PC-3 (cell line): ENCODE data around the gene TANC1. TPM values are rescaled to one million over a fixed set of nuclear protein-coding genes. Genes with fewer than 3 reads are reported as not detected.

Experiments used
- ATAC-seq: fragments of 200-7000 bp; cut with Tn5 transposase; 2 replicates; pipeline ENCODE4 v1.9.1; 2020; ENCODE audit warnings: mild to moderate bottlenecking, moderate library complexity
- BruUV-seq: library from RNA; stranded (reverse); fragments of 400-500 nt; replicated peaks from 2 replicates; lab custom pipeline; 2021; lab: Mats Ljungman, UMichigan
- CTCF ChIA-PET: fragments of 300-600 bp; sonication (Branson Sonifier 250); formaldehyde crosslinking; loops from one replicate; lab custom pipeline; 2022; ENCODE audit warnings: antibody characterized with exemption; lab: Charles Lee
- POLR2A ChIA-PET: fragments of 300-600 bp; sonication (Branson Sonifier 250); formaldehyde crosslinking; loops from one replicate; lab custom pipeline; 2022; ENCODE audit warnings: antibody characterized with exemption; ENCODE audit not compliant: unreplicated experiment; lab: Charles Lee
- DNase-seq: peaks from one replicate; pipeline ENCODE4 v3.0.0-alpha.2; 2015
- H2AFZ ChIP-seq: fragments of 300-600 bp; sonication (generic); 2 replicates; pipeline ENCODE4 v1.6.0; 2016; ENCODE audit warnings: antibody characterized with exemption, low read length
- H3F3A ChIP-seq: fragments of 300-600 bp; sonication (generic); one replicate; pipeline ENCODE4 v1.6.0; 2017; ENCODE audit warnings: antibody characterized with exemption, low read length, control low read depth, mild to moderate bottlenecking; ENCODE audit not compliant: unreplicated experiment
- H3K27ac ChIP-seq: fragments of 300-600 bp; sonication (generic); 2 replicates; pipeline ENCODE4 v1.5.1; 2016; ENCODE audit warnings: mild to moderate bottlenecking, low read length
- H3K27me3 ChIP-seq: fragments of 300-600 bp; sonication (generic); 2 replicates; pipeline ENCODE4 v1.6.1; 2016; ENCODE audit warnings: low read length, mixed read lengths
- H3K36me3 ChIP-seq: fragments of 300-600 bp; sonication (generic); 2 replicates; pipeline ENCODE4 v1.6.1; 2016; ENCODE audit warnings: low read depth, mixed run types, low read length, mixed read lengths
- H3K4me1 ChIP-seq: fragments of 300-600 bp; sonication (generic); 2 replicates; pipeline ENCODE4 v1.5.1; 2016; ENCODE audit warnings: low read length; ENCODE audit not compliant: insufficient read depth
- H3K4me2 ChIP-seq: fragments of 300-600 bp; sonication (generic); 2 replicates; pipeline ENCODE4 v1.6.0; 2016; ENCODE audit warnings: low read length
- H3K4me3 ChIP-seq: fragments of 300-600 bp; sonication (generic); 2 replicates; pipeline ENCODE4 v1.5.1; 2016; ENCODE audit warnings: mild to moderate bottlenecking, low read length, mixed read lengths
- H3K79me2 ChIP-seq: fragments of 300-600 bp; sonication (generic); 2 replicates; pipeline ENCODE4 v1.6.1; 2017; ENCODE audit warnings: low read length, mixed read lengths
- H3K9ac ChIP-seq: fragments of 300-600 bp; sonication (generic); 2 replicates; pipeline ENCODE4 v1.6.0; 2016; ENCODE audit warnings: mild to moderate bottlenecking, low read length
- H3K9me2 ChIP-seq: fragments of 300-600 bp; sonication (generic); replicated peaks from 2 replicates; pipeline ENCODE4 v1.6.1; 2016; ENCODE audit warnings: mixed run types, low read length, mixed read lengths
- H3K9me3 ChIP-seq: fragments of 300-600 bp; sonication (generic); 2 replicates; pipeline ENCODE4 v1.6.1; 2016; ENCODE audit warnings: low read length, mixed read lengths
- H4K20me1 ChIP-seq: fragments of 300-600 bp; sonication (generic); 2 replicates; pipeline ENCODE4 v1.6.1; 2016; ENCODE audit warnings: low read length, mixed read lengths
- EZH2 ChIP-seq: fragments of 300-600 bp; sonication (generic); IDR thresholded peaks from one replicate; pipeline ENCODE4 v1.6.1; 2017; ENCODE audit warnings: antibody characterized with exemption, mild to moderate bottlenecking, low read length; ENCODE audit not compliant: unreplicated experiment
- EZH2phosphoT487 ChIP-seq: fragments of 300-600 bp; sonication (generic); IDR thresholded peaks from 2 replicates; pipeline ENCODE4 v1.6.1; 2018; ENCODE audit warnings: mild to moderate bottlenecking, antibody characterized with exemption, low read length, borderline replicate concordance
- intact Hi-C: fragments of 100-400 bp; cut with micrococcal nuclease; formaldehyde crosslinking; loops from 2 replicates; pipeline ENCODE4 v1.9.0; 2023
- total RNA-seq: library from RNA; depleted of rRNA; stranded (reverse); fragments of >200 nt; gene quantifications from 2 replicates; pipeline ENCODE4 v1.2.3, GENCODE V29; 2014
- TF ChIP-seq, protein P1 (sequence below): fragments of 300-600 bp; sonication (generic); conservative IDR thresholded peaks from 2 replicates; pipeline ENCODE4 v1.5.1; 2017; ENCODE audit warnings: antibody characterized with exemption, low read depth, mild to moderate bottlenecking, low read length

TANC1 gene
- total RNA-seq, 1 experiment from 2014 or later: 17.6 TPM

DNA sequence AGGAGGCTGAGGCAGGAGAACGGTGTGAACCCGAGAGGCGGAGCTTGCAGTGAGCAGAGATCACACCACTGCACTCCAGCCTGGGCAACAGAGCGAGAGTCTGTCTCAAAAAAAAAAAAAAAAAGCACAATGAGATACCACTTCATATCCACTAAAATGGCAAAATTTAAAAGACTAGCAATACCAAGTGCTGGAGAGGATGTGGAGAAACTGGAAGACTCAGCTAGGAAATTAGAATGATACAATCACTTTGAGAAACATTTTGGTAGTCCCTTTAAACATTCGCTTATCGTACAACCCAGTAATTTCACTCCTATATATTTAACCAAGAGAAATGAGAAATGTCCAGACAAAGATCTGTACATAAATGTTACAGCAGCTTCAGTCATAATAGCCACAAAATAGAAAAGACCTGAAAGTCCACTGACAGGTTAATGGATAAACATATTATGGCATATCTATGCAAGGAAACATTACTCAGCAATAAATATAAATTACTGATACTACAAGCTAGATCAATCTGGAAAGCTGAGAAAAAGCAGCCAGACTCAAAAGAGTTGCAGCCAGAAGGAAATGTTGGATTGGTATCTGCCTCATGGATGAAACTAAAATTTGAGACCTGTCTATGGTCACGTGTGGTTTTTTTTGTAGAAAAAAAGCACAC, 278.0 kb downstream of the TANC1 start:
- Histone ChIP-seq H3K9ac (no peak overlapping the region), H3K9me2 (no peaks in the 10 kb centered on the region), H3K27ac (no peak overlapping the region), H3K4me1 (peaks cover 17% of the 10 kb centered on the region), H3K4me3 (no peak overlapping the region), H3K27me3 (no peaks in the 10 kb centered on the region), H3K36me3 (peaks cover 10% of the 10 kb centered on the region), H3F3A (no peaks in the 10 kb centered on the region), H2AFZ (no peak overlapping the region), H3K9me3 (no peaks in the 10 kb centered on the region), H3K79me2 (no peaks in the 10 kb centered on the region), H3K4me2 (no peak overlapping the region), H4K20me1 (no peaks in the 10 kb centered on the region)
- intact Hi-C loops: no loop called here
- no peak for DNase-seq
- no peak for ATAC-seq
- BruUV-seq: no TSS peak
- POLR2A ChIA-PET: no interaction called here
- no peak for TF ChIP-seq EZH2phosphoT487
- no peak for TF ChIP-seq EZH2
- TF ChIP-seq, protein P1, sequence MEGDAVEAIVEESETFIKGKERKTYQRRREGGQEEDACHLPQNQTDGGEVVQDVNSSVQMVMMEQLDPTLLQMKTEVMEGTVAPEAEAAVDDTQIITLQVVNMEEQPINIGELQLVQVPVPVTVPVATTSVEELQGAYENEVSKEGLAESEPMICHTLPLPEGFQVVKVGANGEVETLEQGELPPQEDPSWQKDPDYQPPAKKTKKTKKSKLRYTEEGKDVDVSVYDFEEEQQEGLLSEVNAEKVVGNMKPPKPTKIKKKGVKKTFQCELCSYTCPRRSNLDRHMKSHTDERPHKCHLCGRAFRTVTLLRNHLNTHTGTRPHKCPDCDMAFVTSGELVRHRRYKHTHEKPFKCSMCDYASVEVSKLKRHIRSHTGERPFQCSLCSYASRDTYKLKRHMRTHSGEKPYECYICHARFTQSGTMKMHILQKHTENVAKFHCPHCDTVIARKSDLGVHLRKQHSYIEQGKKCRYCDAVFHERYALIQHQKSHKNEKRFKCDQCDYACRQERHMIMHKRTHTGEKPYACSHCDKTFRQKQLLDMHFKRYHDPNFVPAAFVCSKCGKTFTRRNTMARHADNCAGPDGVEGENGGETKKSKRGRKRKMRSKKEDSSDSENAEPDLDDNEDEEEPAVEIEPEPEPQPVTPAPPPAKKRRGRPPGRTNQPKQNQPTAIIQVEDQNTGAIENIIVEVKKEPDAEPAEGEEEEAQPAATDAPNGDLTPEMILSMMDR: no peak
- CTCF ChIA-PET: no interaction called here

DNA sequence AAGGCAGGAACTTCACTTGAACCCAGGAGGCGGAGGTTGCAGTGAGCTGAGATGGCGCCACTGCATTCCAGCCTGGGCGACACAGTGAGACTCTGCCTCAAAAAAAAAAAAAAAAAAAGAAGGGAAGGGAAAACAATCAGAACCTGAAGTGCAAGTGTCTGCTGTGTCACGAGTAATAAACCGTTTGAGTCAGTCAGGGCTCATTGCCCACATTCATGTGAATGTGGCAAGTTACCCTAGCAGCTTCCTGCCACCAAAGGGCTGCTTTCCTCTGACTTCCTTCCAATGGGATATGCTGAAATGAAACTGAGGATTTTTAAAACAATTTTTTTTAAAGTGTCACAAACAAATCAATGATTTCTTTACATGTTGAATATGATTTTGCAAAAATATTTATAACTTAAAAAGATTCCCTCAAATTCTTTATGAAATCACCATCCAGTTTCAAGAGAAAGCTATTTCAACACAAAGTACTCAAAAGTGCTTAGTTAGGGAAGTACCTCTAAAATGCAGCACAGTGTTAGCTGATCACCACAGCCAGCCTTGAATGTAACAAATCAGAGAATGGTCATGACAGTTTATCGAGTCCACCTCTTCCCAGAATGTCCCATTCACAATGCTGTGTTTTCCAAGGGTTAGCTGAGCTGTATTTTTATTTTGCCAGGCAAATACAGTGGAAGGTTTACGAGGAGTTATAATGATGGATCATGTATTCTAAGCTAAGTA, 281.7 kb downstream of the TANC1 start:
- Histone ChIP-seq H3K4me1 (peaks cover 12% of the 10 kb centered on the region), H3K9ac (peak overlapping the region; percentile 27), H3K9me2 (no peaks in the 10 kb centered on the region), H3K4me2 (peak overlapping the region; percentile 54), H3K27me3 (no peaks in the 10 kb centered on the region), H3F3A (no peaks in the 10 kb centered on the region), H2AFZ (peak overlapping the region; percentile 5; the same call in 1 of the 2 replicates), H3K4me3 (peak overlapping the region; percentile 14; the same call in 1 of the 2 replicates), H4K20me1 (no peaks in the 10 kb centered on the region), H3K36me3 (no peaks in the 10 kb centered on the region; the same call in 1 of the 2 replicates), H3K27ac (peak overlapping the region; percentile 62), H3K79me2 (no peaks in the 10 kb centered on the region), H3K9me3 (no peaks in the 10 kb centered on the region)
- POLR2A ChIA-PET: interaction anchor here (0.6 to 0.7 kb wide), 2 partner anchors 87 to 1695 kb away, joined by 3 to 6 read pairs; no protein-coding TSS in a partner anchor
- DNase-seq: peak; percentile 96
- TF ChIP-seq EZH2phosphoT487 (no peak), EZH2 (no peak)
- TF ChIP-seq, protein P1: no peak
- BruUV-seq: no TSS peak
- CTCF ChIA-PET: no interaction called here
- intact Hi-C loops: loop anchor here (1.0 kb wide), 1 partner anchor 36 kb away; the partner anchor contains the start of gene WDSUB1
- peak; percentile 97 for ATAC-seq
